VCaP (cell line): ENCODE data around the gene SLC6A9.
A peak's percentile ranks its signal among the peaks of the same experiment; 100 is the strongest.

Experiments used
- H3K27ac ChIP-seq: fragments of 450-650 bp; 2 replicates; pipeline ENCODE4 v1.5.1; 2017
- TF ChIP-seq, protein P1 (sequence below): fragments of 450-650 bp; conservative IDR thresholded peaks from 2 replicates; pipeline ENCODE4 v1.5.1; 2017; ENCODE audit warnings: mild to moderate bottlenecking, moderate library complexity

Gene SLC6A9

GRCh38 chr1:44033041-44033575, 1.8 kb upstream of the SLC6A9 start:
- TF ChIP-seq, protein P1, sequence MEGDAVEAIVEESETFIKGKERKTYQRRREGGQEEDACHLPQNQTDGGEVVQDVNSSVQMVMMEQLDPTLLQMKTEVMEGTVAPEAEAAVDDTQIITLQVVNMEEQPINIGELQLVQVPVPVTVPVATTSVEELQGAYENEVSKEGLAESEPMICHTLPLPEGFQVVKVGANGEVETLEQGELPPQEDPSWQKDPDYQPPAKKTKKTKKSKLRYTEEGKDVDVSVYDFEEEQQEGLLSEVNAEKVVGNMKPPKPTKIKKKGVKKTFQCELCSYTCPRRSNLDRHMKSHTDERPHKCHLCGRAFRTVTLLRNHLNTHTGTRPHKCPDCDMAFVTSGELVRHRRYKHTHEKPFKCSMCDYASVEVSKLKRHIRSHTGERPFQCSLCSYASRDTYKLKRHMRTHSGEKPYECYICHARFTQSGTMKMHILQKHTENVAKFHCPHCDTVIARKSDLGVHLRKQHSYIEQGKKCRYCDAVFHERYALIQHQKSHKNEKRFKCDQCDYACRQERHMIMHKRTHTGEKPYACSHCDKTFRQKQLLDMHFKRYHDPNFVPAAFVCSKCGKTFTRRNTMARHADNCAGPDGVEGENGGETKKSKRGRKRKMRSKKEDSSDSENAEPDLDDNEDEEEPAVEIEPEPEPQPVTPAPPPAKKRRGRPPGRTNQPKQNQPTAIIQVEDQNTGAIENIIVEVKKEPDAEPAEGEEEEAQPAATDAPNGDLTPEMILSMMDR = no peak
- H3K27ac ChIP-seq = no peak overlapping the region

- TF ChIP-seq, protein P1 = no peak
Observed at GRCh38 chr1:44032170-44032790, 1.0 kb upstream of the SLC6A9 start.

DNA sequence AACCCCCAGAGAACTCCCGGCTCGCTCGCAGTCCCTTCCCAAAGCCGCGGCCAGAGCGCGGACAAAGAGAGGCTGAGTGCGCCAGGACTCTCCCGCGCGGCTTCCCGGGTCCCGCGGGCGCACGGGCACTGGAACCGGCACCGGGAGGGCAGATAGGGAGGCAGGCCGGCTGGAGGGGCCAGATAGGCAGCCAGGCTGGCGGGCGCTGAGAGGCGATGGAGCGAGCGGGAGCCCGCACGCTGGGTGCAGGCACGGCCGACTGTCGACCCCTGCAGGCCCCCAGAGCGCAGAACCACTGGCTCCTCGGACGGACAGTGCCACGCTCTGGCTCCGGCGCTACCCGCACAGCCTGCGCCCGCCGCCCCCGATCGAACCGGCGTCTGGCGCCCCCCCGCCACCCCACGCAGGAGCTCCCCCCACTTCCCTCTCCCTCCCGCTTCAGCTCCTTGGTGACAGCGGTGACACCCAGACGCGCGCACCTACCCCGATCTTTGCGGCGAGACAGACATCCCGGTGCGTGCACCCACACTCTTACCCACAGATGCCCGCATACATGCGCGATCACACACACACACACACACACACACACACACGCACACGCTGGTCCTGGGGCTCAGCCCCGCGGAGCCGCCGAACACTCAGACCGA, 534 bp downstream of the SLC6A9 start:
- TF ChIP-seq, protein P1 = peak; percentile 32
- peak overlapping the region; percentile 81 for H3K27ac ChIP-seq

More at GRCh38 chr1:44032170-44032790, 1.0 kb upstream of the SLC6A9 start:
- H3K27ac ChIP-seq = no peak overlapping the region

GRCh38 chr1:44029911-44030604, 1.2 kb downstream of the SLC6A9 start:
- TF ChIP-seq, protein P1 = no peak
- peak overlapping the region; percentile 81 for H3K27ac ChIP-seq

DNA sequence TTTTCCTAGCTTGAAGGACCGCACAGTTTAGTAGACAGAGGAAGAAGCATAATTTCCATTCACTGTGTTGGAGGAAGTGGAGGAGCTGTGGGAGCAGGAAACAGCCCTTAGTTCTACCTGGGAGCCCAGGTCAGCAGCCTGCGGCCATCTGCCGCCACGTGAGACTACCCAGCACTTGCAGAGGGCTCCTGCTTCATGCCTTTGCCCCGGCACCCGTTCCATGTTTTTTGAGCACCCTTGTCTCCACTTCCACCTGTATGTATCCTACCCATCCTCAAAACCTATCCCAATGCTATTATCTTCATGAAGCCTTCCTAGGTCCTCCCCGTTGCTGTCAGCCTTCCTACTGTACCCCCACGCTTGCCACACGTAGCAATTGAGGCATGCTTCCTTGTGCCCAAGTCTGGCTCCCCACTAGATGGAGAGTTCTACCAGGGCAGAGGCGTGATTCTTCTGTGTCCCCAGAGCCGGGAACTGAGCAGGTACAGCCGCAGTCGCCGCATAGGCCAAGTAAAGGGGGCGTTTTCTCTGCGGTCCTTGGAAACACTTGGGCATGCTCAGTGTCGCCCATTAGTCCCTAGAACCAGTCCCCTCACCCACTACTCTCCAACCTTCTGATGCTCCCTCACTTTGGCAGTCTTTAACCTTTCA, 1.9 kb downstream of the SLC6A9 start:
- TF ChIP-seq, protein P1 = no peak
- H3K27ac ChIP-seq = peak overlapping the region; percentile 81

- TF ChIP-seq, protein P1 = no peak
- H3K27ac ChIP-seq = no peak overlapping the region
Observed at GRCh38 chr1:44027320-44027719, 3.9 kb downstream of the SLC6A9 start.

GRCh38 chr1:44025816-44026215, 5.4 kb downstream of the SLC6A9 start:
- no peak overlapping the region for H3K27ac ChIP-seq
- TF ChIP-seq, protein P1 = no peak
